ENCODE data around the gene E2F3.

E2F3 gene

GRCh38 chr6:20402342-20403069, 827 bp downstream of the E2F3 start:
- peak; percentile 23 for DNase-seq (ENCODE audit: low read depth)

- peak; percentile 84 for DNase-seq (ENCODE audit: low read depth)
These were observed 1.5 kb downstream of the E2F3 start for GRCh38 chr6:20403070-20403765.

- DNase-seq (ENCODE audit: low read depth), result peak; percentile 76
These were observed 2.3 kb downstream of the E2F3 start for GRCh38 chr6:20403766-20404640.

- DNase-seq (ENCODE audit: low read depth), result peak; percentile 53
These were observed 3.0 kb downstream of the E2F3 start for GRCh38 chr6:20404641-20405032.

GRCh38 chr6:20408851-20409250, 7.2 kb downstream of the E2F3 start:
- no peak for DNase-seq (ENCODE audit: low read depth)

- no peak for DNase-seq (ENCODE audit: low read depth)
These were observed 7.8 kb downstream of the E2F3 start for GRCh38 chr6:20409427-20409971.

GRCh38 chr6:20411544-20411943, 9.9 kb downstream of the E2F3 start:
- DNase-seq (ENCODE audit: low read depth), result no peak

- DNase-seq (ENCODE audit: low read depth), result no peak
These were observed 10.4 kb downstream of the E2F3 start for GRCh38 chr6:20411953-20412681.

- no peak for DNase-seq (ENCODE audit: low read depth)
These were observed 11.0 kb downstream of the E2F3 start for GRCh38 chr6:20412682-20413073.

GRCh38 chr6:20413826-20414225, 12.1 kb downstream of the E2F3 start:
- no peak for DNase-seq (ENCODE audit: low read depth)

- no peak for DNase-seq (ENCODE audit: low read depth)
These were observed 13.0 kb downstream of the E2F3 start for GRCh38 chr6:20414711-20415110.

GRCh38 chr6:20415304-20415703, 13.6 kb downstream of the E2F3 start:
- no peak for DNase-seq (ENCODE audit: low read depth)

GRCh38 chr6:20415712-20416454, 14.2 kb downstream of the E2F3 start:
- no peak for DNase-seq (ENCODE audit: low read depth)

GRCh38 chr6:20416567-20417345, 15.1 kb downstream of the E2F3 start:
- no peak for DNase-seq (ENCODE audit: low read depth)

- DNase-seq (ENCODE audit: low read depth), result no peak
These were observed 16.1 kb downstream of the E2F3 start for GRCh38 chr6:20417819-20418218.

GRCh38 chr6:20426177-20427082, 24.8 kb downstream of the E2F3 start:
- no peak for DNase-seq (ENCODE audit: low read depth)

GRCh38 chr6:20427856-20428255, 26.2 kb downstream of the E2F3 start:
- no peak for DNase-seq (ENCODE audit: low read depth)

- DNase-seq (ENCODE audit: low read depth), result no peak
These were observed 31.0 kb downstream of the E2F3 start for GRCh38 chr6:20432692-20433091.

- no peak for DNase-seq (ENCODE audit: low read depth)
These were observed 31.6 kb downstream of the E2F3 start for GRCh38 chr6:20433321-20433720.
